HepG2 (cell line): ENCODE results near the gene CREB3. TPM values are rescaled to one million over a fixed set of nuclear protein-coding genes. Genes with fewer than 3 reads are reported as not detected.

Experiments used
- CBX2 ChIP-seq, 2 experiments: fragments of 200-600 bp in 1 of 2; sonication (generic); formaldehyde crosslinking in 1 of 2; IDR thresholded peaks; 2 replicates each; pipeline versions ENCODE4 v1.7.0 to v1.8.1; 2018 to 2022; ENCODE audit warnings: low read depth in 2 of 2, low read length in 1 of 2, mild to moderate bottlenecking in 1 of 2, missing genetic modification reagents in 1 of 2
- DMTF1 ChIP-seq: sonication (generic); formaldehyde crosslinking; IDR thresholded peaks from 2 replicates; pipeline ENCODE4 v1.4.0; 2020; ENCODE audit warnings: mild to moderate bottlenecking, missing genetic modification reagents
- EED ChIP-seq: sonication (generic); formaldehyde crosslinking; IDR thresholded peaks from 2 replicates; pipeline ENCODE4 v1.5.0; 2020; ENCODE audit warnings: mild to moderate bottlenecking, missing genetic modification reagents
- GFI1 ChIP-seq: sonication (generic); formaldehyde crosslinking; IDR thresholded peaks from 2 replicates; pipeline ENCODE4 v1.5.0; 2020; ENCODE audit warnings: missing genetic modification reagents, mild to moderate bottlenecking, borderline replicate concordance
- HDAC2 ChIP-seq: sonication (generic); formaldehyde crosslinking; IDR thresholded peaks from 2 replicates; pipeline ENCODE4 v1.4.0; 2020; ENCODE audit warnings: missing genetic modification reagents
- HIC2 ChIP-seq: sonication (generic); formaldehyde crosslinking; IDR thresholded peaks from 2 replicates; pipeline ENCODE4 v1.9.0; 2022; ENCODE audit warnings: low read depth, missing genetic modification reagents
- HMGXB3 ChIP-seq: sonication (generic); formaldehyde crosslinking; IDR thresholded peaks from 2 replicates; pipeline ENCODE4 v1.4.0; 2020; ENCODE audit warnings: missing genetic modification reagents, borderline replicate concordance
- PHF5A ChIP-seq: IDR thresholded peaks from one replicate; pipeline ENCODE4 v1.6.1; 2018; ENCODE audit warnings: low read depth, missing genetic modification reagents; ENCODE audit not compliant: unreplicated experiment
- POLR2G ChIP-seq: fragments of 200-400 bp; formaldehyde crosslinking; IDR thresholded peaks from 2 replicates; pipeline ENCODE4 v1.6.1; 2018; ENCODE audit warnings: mild to moderate bottlenecking, low read depth, low read length, moderate library complexity
- RFX1 ChIP-seq: fragments of 450-650 bp; IDR thresholded peaks from 2 replicates; pipeline ENCODE4 v1.6.1; 2017
- RXRB ChIP-seq: IDR thresholded peaks from 2 replicates; pipeline ENCODE4 v1.6.1; 2016; ENCODE audit warnings: borderline replicate concordance, missing genetic modification reagents, missing compliant biosample characterization
- TCF7L2 ChIP-seq: IDR thresholded peaks from 2 replicates; pipeline ENCODE4 v1.6.1; 2011; ENCODE audit warnings: mild to moderate bottlenecking, low read depth, low read length, moderate library complexity
- XRCC5 ChIP-seq: fragments of 200-400 bp; formaldehyde crosslinking; optimal IDR thresholded peaks from 2 replicates; pipeline ENCODE3; 2017; ENCODE audit warnings: mild to moderate bottlenecking, low read length
- ZFX ChIP-seq: sonication (generic); formaldehyde crosslinking; IDR thresholded peaks from 2 replicates; pipeline ENCODE4 v1.4.0; 2020; ENCODE audit warnings: mild to moderate bottlenecking, low read depth, missing genetic modification reagents, moderate library complexity
- ZNF382 ChIP-seq: sonication (generic); formaldehyde crosslinking; IDR thresholded peaks from 2 replicates; pipeline ENCODE4 v1.5.0; 2020; ENCODE audit warnings: missing genetic modification reagents, mild to moderate bottlenecking, borderline replicate concordance
- ZNF547 ChIP-seq: sonication (generic); formaldehyde crosslinking; IDR thresholded peaks from 2 replicates; pipeline ENCODE4 v1.5.1; 2020; ENCODE audit warnings: mild to moderate bottlenecking, missing genetic modification reagents
- ZNF577 ChIP-seq: sonication (generic); formaldehyde crosslinking; IDR thresholded peaks from 2 replicates; pipeline ENCODE4 v1.4.0; 2020; ENCODE audit warnings: mild to moderate bottlenecking, low read depth, missing genetic modification reagents, borderline replicate concordance
- polyA plus RNA-seq, 8 experiments: library from polyadenylated mRNA; depleted of rRNA in 3 of 8; stranded (reverse) in 7 of 8; unstranded in 1 of 8; fragments of >200 nt; fragmentation: Illumina TruSeq in 4 of 8; extraction: Trizol in 4 of 8; gene quantifications; 2 replicates each; pipeline versions ENCODE4 v1.2.1 to v1.2.3, GENCODE V29; 2011 to 2016; ENCODE audit warnings: low read depth in 4 of 8, missing spikeins in 1 of 8, mixed read lengths in 1 of 8; ENCODE audit not compliant: insufficient read depth in 1 of 8
- total RNA-seq, 5 experiments: library from RNA; depleted of rRNA; stranded (reverse); fragments of >200 nt; fragmentation: Illumina TruSeq; extraction: Trizol; gene quantifications; 2 replicates each; pipeline ENCODE4 v1.2.3, GENCODE V29; 2016; ENCODE audit warnings: low read depth in 1 of 5

Gene CREB3
- total and polyA plus RNA-seq, 2 of the 13 experiments (the other 11 are each of a cell fraction or from before 2014, with no cell fraction given), result 11.1 to 34.2 TPM

- TF ChIP-seq HMGXB3 (CRISPR knock-in tag), result no peak
- peak; percentile 53; the same call in 1 of the 2 replicates for TF ChIP-seq HDAC2 (CRISPR knock-in tag)
- TF ChIP-seq TCF7L2, result no peak
- TF ChIP-seq RFX1, result no peak
- no peak for TF ChIP-seq HIC2 (CRISPR knock-in tag)
- peak; percentile 36; the same call in 1 of the 2 replicates for TF ChIP-seq ZFX (CRISPR knock-in tag)
- TF ChIP-seq ZNF577 (CRISPR knock-in tag), result no peak
- no peak for TF ChIP-seq EED (CRISPR knock-in tag)
- TF ChIP-seq ZNF382 (CRISPR knock-in tag), result no peak
- TF ChIP-seq POLR2G, result 0 out of 2 replicates have a peak, but pooled peaks have one; percentile 44
- TF ChIP-seq RXRB (CRISPR knock-in tag), result peak; percentile 37; the same call in 1 of the 2 replicates
- TF ChIP-seq GFI1 (CRISPR knock-in tag), result 0 out of 2 replicates have a peak, but pooled peaks have one; percentile 41
- no peak for TF ChIP-seq PHF5A (CRISPR knock-in tag)
- TF ChIP-seq DMTF1, result no peak
- no peak for TF ChIP-seq CBX2 (IDR thresholded peaks at IDR 0.05; ENCODE audit: low read depth, low read length)
- TF ChIP-seq CBX2 (CRISPR knock-in tag; IDR thresholded peaks at IDR 0.05; ENCODE audit: low read depth), result no peak
- TF ChIP-seq XRCC5, result peak; percentile 40
- no peak for TF ChIP-seq ZNF547 (CRISPR knock-in tag)
Observed at GRCh38 chr9:35728041-35728971, 4.2 kb upstream of the CREB3 start (continued).
